Psoas muscle (tissue), 7 donors: ENCODE data around the gene KCTD18. TPM values are rescaled to one million over a fixed set of nuclear protein-coding genes. Genes with fewer than 3 reads are reported as not detected.

Experiments
- polyA plus RNA-seq, 3 donors: library from polyadenylated mRNA; stranded (reverse); fragments of 200-250 nt; gene quantifications; one replicate each; pipeline ENCODE4 v1.2.3, GENCODE V29; 2013
- total RNA-seq, 4 donors: library from RNA; stranded (reverse); fragmentation: NEBNext Ultra II Directional in 2 of 4; extraction: Animal tissue kit (Norgen Biotek cat#: 25700) in 2 of 4; gene quantifications; one replicate each; pipeline versions ENCODE4 v1.2.1 to v1.2.4, GENCODE V29; 2021 to 2023
- donor health status: healthy with polysubstance abuse.
- donor health status: DM: no; HTN: no; CAD: no; lungs with moderate emphysema.
- donor health status: Bipolar disorder and iron deficiency.
- donor health status: healthy.
- donor health status: DM: no; HTN: no; CAD: no.
- donor health status: DM: no; HTN: no; CAD: no.
- donor health status: DM: yes; HTN: yes; CAD: no.

KCTD18 gene
- total and polyA plus RNA-seq, 7 donors, result 7.1 to 24.0 (median 10.3) TPM

Other genes with a start within 250 kb of the KCTD18 start
- gene SPATS2L, start 203.4 kb downstream of the KCTD18 start, total RNA-seq, result 10 to 100 TPM; 34.2 to 60.2 (median 50.9) TPM
- gene SPATS2L, start 203.4 kb downstream of the KCTD18 start, polyA plus RNA-seq, result 100 to 1,000 TPM in 2 of 3 donors, 10 to 100 TPM in 1; 62.1 to 286 (median 172) TPM
- under 1 TPM; 0.22 to 0.60 (median 0.48) TPM for gene SGO2, start 16.1 kb upstream of the KCTD18 start, total RNA-seq
- 1 to 10 TPM in 2 of 3 donors, under 1 TPM in 1; 0.28 to 2.6 (median 1.1) TPM for gene SGO2, start 16.1 kb upstream of the KCTD18 start, polyA plus RNA-seq
- gene AOX1, start 75.9 kb upstream of the KCTD18 start, total RNA-seq, result 10 to 100 TPM in 2 of 4 donors, 1 to 10 TPM in 2; 4.2 to 17.0 (median 7.7) TPM
- gene AOX1, start 75.9 kb upstream of the KCTD18 start, polyA plus RNA-seq, result 10 to 100 TPM in 2 of 3 donors, 1 to 10 TPM in 1; 5.1 to 15.3 (median 12.4) TPM